ENCODE data around the gene SMCO4.
"Not testable (repeated sequence)": the region's sequence is repeated elsewhere in the genome, so short reads cannot be mapped to it uniquely, and the experiment has no call there.

SMCO4 gene

DNA sequence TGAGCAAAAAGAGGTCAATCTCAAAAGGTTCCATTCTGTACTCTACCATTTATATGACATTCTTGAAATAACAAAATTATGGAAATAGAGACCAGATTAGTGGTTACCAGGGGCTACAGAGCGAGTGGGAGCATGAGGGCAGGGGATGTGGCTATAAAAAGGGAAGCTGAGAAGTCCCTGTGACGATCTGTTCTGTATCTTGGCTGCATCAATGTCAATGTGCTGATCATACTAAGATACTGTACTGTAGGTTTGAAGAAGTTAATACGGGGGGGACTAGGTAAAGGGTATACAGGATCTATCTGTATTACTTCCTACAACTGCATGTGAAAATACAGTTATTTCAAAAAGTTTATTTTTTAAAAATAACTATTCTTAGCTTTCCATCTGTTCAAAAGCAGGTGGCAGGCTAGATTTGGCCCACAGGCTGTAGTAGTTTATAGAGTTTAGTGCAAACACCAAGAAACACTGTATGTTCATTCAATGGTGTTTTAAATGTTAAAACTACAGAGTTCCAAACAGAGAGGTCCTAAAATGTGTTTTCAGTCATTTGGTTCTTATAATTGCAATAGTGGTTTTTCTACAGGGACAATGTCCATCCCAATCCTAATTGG is 78.2 kb downstream of the SMCO4 start:
- no peak for DNase-seq

DNA sequence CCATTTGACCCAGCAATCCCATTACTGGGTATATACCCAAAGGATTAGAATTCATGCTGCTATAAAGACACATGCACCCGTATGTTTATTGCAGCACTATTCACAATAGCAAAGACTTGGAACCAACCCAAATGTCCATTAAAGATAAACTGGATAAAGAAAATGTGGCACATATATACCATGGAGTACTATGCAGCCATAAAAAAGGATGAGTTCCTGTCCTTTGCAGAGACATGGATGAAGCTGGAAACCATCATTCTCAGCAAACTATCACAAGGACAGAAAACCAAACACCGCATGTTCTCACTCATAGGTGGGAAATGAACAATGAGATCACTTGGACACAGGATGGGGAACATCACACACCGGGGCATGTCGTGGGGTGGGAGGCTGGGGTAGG is 79.5 kb downstream of the SMCO4 start:
- DNase-seq = not testable (repeated sequence)

DNA sequence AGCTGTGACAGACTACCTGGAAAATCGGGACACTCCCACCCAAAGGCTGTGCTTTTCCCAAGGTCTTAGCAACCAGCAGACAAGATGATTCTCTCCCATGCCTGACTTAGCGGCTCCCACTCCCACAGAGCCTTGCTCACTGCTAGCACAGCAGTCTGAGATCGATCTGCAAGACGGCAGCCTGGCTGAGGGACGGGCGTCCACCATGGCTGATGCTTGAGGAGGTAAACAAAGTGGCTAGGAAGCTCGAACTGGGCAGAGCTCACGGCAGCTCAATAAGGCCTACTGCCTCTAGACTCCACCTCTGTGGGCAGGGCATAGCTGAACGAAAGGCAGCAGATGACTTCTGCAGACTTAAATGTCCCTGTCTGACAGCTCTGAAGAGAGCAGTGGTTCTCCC is 84.9 kb downstream of the SMCO4 start:
- DNase-seq = no peak

DNA sequence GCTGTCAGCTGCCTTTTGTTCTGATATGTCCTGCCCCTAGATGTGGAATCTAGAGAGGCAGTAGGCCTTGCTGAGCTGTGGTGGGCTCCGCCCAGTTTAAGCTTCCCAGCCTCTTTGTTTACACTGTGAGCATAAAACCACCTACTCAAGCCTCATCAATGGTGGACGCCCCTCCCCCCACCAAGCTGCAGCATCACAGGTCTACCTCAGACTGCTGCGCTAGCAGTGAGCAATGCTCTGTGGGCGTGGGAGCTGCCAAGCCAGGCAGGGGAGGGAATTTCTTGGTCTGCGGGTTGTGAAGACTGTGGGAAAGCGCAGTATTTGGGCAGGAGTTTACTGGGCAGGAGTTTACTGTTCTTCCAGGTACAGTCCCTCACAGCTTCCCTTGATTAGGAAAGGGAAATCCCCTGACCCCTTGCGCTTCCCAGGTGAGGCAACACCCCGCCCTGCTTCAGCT is 98.5 kb downstream of the SMCO4 start:
- DNase-seq = peak; percentile 22

DNA sequence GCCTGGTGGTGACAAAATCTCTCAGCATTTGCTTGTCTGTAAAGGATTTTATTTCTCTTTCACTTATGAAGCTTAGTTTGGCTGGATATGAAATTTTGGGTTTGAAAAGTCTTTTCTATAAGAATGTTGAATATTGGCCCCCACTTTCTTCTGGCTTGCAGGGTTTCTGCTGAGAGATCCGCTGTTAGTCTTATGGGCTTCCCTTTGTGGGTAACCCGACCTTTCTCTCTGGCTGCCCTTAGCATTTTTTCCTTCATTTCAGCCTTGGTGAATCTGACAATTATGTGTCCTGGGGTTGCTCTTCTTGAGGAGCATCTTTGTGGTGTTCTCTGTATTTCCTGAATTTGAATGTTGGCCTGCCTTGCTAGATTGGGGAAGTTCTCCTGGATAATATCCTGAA is 100.0 kb downstream of the SMCO4 start:
- not testable (repeated sequence) for DNase-seq

DNA sequence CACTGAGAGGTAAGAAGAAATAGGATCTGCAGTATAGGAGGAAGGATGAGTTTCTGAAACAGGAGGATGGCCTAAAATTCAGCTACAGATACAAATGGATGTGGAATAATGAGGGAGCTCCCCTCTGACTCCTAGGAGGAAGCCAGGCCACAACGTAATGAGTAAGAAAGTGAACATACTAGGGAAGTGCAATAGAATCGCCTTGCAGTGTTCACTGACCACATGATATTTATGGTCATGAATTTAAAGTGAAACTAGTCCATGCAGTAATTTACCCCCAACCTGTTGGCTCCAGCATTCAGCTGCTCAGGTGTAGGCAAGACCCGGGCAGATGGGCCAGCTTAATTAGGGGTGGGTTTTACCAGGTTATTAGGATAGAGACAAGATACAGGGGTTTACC is 110.9 kb downstream of the SMCO4 start:
- no peak for DNase-seq

Data from retina (tissue), 1 donor.